HG03442 (cell line): ENCODE measurements around the gene RTF2.

ENCODE experiments used
- ATAC-seq: cut with Tn5 transposase; IDR thresholded peaks from one replicate; pipeline ENCODE4 v1.9.1; 2021; ENCODE audit warnings: mild to moderate bottlenecking, moderate library complexity; ENCODE audit not compliant: unreplicated experiment

Gene RTF2

GRCh38 chr20:56437196-56437960 lies 31.0 kb upstream of the RTF2 start:
- ATAC-seq, result no peak

- no peak for ATAC-seq
These were observed 30.1 kb upstream of the RTF2 start for GRCh38 chr20:56438284-56438683.

DNA sequence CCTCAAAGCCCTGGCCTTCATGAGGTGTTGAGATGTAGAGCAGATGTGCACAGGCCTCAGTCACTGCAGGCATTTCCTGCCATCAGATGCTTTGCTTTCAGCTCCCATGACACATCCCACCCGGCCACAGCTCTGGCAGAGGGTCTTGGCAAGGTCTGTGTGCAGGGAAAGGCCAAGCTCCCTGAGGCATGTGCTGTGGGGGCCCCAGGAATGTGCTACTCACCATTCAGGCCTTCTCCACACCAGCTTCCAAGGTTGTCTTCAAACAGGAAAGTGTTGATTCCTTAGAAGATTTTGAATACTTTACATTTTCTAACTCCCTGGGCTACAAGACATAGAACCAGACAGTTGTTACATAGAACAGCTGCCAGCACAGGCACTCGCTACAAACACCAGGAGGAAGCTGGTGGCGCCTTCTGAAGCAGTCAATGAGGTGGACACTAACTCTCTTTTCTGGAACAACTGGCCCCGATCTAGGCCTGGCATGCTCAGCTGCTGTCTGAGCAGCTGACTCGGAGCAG lies 28.6 kb upstream of the RTF2 start:
- ATAC-seq, result no peak

- ATAC-seq, result peak; percentile 77
These were observed 27.9 kb upstream of the RTF2 start for GRCh38 chr20:56440346-56441007.

GRCh38 chr20:56442389-56443365 lies 25.8 kb upstream of the RTF2 start:
- no peak for ATAC-seq

- no peak for ATAC-seq
These were observed 24.5 kb upstream of the RTF2 start for GRCh38 chr20:56443654-56444540.

GRCh38 chr20:56445130-56445529 lies 23.3 kb upstream of the RTF2 start:
- no peak for ATAC-seq

DNA sequence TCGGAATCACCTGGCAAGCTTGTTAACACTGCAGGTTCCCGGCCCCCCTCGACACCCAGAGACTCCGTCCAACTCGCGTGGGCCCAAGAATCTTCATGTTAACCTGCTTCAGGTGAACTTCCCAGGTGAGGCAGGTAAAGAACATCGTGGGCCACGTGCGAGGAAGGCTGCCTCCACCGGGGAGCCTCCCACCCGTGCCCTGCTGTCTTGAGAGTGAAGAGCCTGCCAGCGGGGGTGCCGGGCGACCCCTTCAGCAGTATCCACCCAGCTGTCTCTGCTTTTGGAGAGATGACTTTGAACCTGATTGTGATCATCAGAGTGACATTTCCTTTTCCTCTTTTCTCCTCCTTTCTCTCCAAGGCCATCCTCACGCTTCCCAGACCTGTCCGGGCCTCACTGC lies 22.9 kb upstream of the RTF2 start:
- ATAC-seq, result no peak

- no peak for ATAC-seq
These were observed 21.2 kb upstream of the RTF2 start for GRCh38 chr20:56447227-56447626.

- no peak for ATAC-seq
These were observed 19.0 kb upstream of the RTF2 start for GRCh38 chr20:56449459-56449858.

- no peak for ATAC-seq
These were observed 17.2 kb upstream of the RTF2 start for GRCh38 chr20:56451056-56451765.

DNA sequence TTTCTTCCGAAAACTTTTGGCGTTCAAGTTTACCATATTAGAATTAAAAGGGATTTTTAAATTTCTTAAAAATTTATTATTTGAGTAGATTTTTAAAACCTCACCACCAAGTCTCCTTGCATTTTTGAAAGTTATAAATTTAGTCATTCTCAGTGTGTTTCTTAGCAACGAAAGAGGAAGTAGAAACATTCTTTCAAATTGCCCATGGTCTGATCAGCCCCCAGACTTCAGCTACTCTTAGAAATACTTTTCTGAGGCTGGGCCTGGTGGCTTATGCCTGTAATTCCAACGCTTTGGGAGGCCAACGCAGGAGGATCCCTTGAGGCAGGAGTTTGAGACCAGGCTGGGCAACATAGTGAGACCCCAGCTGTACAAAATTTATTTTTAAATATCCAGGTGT lies 15.1 kb upstream of the RTF2 start:
- ATAC-seq, result peak; percentile 61

- ATAC-seq, result peak; percentile 89
These were observed 13.7 kb upstream of the RTF2 start for GRCh38 chr20:56454754-56455153.

GRCh38 chr20:56458206-56458821 lies 10.1 kb upstream of the RTF2 start:
- no peak for ATAC-seq

DNA sequence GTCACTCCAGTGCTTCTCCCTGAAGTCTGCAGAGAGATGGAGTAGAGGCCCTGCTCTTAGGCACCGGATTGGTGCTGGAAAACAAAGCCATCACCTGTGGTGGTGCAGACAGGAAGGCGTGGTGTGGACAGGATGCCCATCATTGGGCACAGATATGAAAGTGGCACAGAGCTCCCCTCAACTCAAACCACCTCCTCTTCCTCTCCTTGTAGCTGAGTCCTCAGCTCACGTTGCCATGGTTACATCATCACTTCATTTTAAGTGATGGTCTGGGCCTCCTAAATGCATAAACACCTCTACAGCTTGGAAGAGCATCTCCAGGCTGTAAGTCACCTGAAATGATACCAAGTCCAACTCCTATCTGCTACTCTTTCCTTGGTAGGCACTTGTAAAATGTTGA lies 8.0 kb upstream of the RTF2 start:
- ATAC-seq, result no peak

DNA sequence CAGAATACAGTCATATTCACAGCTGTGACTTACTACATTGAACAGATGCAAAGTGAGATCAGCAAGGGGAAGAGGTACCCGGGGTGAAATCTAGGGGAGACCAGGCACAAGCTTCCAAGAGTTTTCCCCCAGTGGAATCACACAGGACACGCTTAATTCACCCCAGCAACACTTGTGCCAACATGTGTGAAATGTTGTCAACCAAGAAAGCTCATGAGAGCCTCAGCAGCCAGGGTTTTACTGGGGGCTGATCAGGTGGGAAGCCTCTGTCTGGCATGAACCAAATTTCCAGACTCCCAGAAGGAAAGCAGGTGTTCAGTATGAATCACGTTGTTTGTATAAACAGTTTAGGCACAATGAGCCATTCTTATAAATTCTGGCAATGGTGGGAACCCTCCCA lies 6.9 kb upstream of the RTF2 start:
- no peak for ATAC-seq

DNA sequence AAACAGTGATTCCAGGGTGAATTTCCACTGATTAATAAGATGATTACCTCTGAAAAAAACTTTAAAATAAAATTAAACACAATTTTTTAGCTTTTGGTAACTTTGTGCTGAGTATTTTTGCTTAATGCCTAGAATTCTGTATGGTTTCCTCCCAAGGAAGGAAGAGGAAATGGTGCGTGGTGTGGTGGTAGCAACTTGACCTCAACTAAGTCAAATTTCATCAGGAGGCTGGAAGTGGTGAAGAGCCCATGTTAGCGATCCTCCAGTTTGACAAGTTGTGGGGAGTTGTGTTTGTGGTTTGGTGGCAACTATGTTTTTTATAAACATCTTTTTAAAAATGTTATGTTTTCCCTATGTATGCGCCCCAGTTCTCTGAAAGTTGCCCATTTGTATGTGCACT lies 5.0 kb upstream of the RTF2 start:
- ATAC-seq, result no peak

GRCh38 chr20:56465997-56466396 lies 2.4 kb upstream of the RTF2 start:
- ATAC-seq, result no peak

- ATAC-seq, result no peak
These were observed 485 bp upstream of the RTF2 start for GRCh38 chr20:56467968-56468315.
